Fibroblast of lung (primary cell): ENCODE results near the gene EDARADD.

Experiments used
- CTCF ChIP-seq, 2 donors: IDR thresholded peaks in 1 of 2; conservative IDR thresholded peaks in 1 of 2; 1 replicate in 1 of 2; 2 replicates in 1 of 2; pipeline ENCODE4 v1.5.1; 2011 to 2012; ENCODE audit warnings: low read length in 2 of 2, control low read depth in 1 of 2, inconsistent platforms in 1 of 2, low read depth in 1 of 2, mild to moderate bottlenecking in 1 of 2
- EZH2 ChIP-seq: IDR thresholded peaks from 2 replicates; pipeline ENCODE4 v1.5.1; 2012; ENCODE audit warnings: low read length, control low read depth, mild to moderate bottlenecking; ENCODE audit errors: missing control alignments

GRCh38 chr1:236469466-236469865, 75.4 kb downstream of the EDARADD start:
- TF ChIP-seq CTCF (conservative IDR thresholded peaks at IDR 0.05 in 1 of 2, IDR thresholded peaks at IDR 0.05 in 1 of 2; ENCODE audit: low read depth in 1 of 2, low read length in 2 of 2) (no peak), EZH2 (no peak)
